ENCODE results near the gene DEPP1.

GRCh38 chr10:44976352-44977198 is 2.0 kb downstream of the DEPP1 start:
- TF ChIP-seq CTCF (IDR thresholded peaks at IDR 0.05; ENCODE audit: extremely low read depth in 1 of 2, insufficient read depth in 1 of 2, low read depth in 1 of 2, low read length in 2 of 2) (no peak), EZH2 (IDR thresholded peaks at IDR 0.05; ENCODE audit: borderline replicate concordance, low read depth, low read length, severe bottlenecking) (no peak), POLR2A (IDR thresholded peaks at IDR 0.05; ENCODE audit: low read depth, low read length) (no peak), MYC (IDR thresholded peaks at IDR 0.05; ENCODE audit: low read depth, low read length) (no peak), POLR2AphosphoS5 (IDR thresholded peaks at IDR 0.05; ENCODE audit: insufficient read depth, low read depth, low read length) (peak; percentile 29), JUN (IDR thresholded peaks at IDR 0.05; ENCODE audit: borderline replicate concordance, insufficient read depth, insufficient read length, low read depth) (no peak)
